ENCODE data around the gene ADAMTS17. TPM values are rescaled to one million over a fixed set of nuclear protein-coding genes. Genes with fewer than 3 reads are reported as not detected.

The ADAMTS17 gene
- total and polyA plus RNA-seq, 4 donors: 0.28 to 46.9 (median 9.1) TPM

DNA sequence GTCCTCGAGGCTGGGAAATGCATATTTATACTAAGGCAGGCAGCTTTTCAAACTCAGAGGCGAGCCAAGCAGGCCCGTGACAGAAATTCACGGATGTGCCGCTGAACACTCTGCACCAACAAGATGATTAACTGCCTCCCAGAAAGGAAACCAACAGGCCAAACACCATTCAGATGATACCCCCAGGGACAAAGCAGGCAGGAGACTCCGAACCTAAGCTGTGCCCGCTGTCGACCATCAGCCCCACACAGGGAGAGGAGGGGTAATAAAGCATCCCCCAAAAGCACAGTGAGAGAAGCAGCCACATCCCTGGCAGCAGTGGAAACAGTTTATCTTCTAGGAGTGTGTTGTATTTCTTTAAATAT is 31.8 kb downstream of the ADAMTS17 start:
- Histone ChIP-seq H3K4me3 (ENCODE audit: low read depth in 1 of 3, low read length in 3 of 3) (no peak overlapping the region), H3K36me3 (ENCODE audit: control insufficient read depth in 4 of 4, insufficient read depth in 3 of 4, low read depth in 1 of 4, low read length in 3 of 4) (peaks cover 0 to 16% (median 5%) of the 10 kb centered on the region in 4 donors), H3K9me3 (ENCODE audit: control insufficient read depth in 4 of 4, low read length in 3 of 4) (no peaks in the 10 kb centered on the region), H3K9ac (ENCODE audit: low read depth in 1 of 2, low read length in 2 of 2) (no peak overlapping the region), H3K4me1 (ENCODE audit: control insufficient read depth in 4 of 4, insufficient read depth in 4 of 4, low read length in 3 of 4) (no peaks in the 10 kb centered on the region), H3K27ac (ENCODE audit: low read depth in 1 of 2, low read length in 2 of 2) (no peak overlapping the region), H3K27me3 (ENCODE audit: control insufficient read depth in 4 of 4, insufficient read depth in 4 of 4, low read length in 3 of 4) (no peaks in the 10 kb centered on the region)
- WGBS: 71% methylated on average over 8 of the region's 8 CpGs
- no peak for DNase-seq (ENCODE audit: low spot score)
- TF ChIP-seq, protein P1, sequence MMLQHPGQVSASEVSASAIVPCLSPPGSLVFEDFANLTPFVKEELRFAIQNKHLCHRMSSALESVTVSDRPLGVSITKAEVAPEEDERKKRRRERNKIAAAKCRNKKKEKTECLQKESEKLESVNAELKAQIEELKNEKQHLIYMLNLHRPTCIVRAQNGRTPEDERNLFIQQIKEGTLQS (IDR thresholded peaks at IDR 0.05): no peak
- no peak for TF ChIP-seq MAX (IDR thresholded peaks at IDR 0.05)
- no peak for TF ChIP-seq JUND (IDR thresholded peaks at IDR 0.05)
- TF ChIP-seq HNF4G (IDR thresholded peaks at IDR 0.05): no peak
- no peak for TF ChIP-seq EGR1 (IDR thresholded peaks at IDR 0.05; ENCODE audit: low read depth in 2 of 2)
- no peak for TF ChIP-seq TAF1 (conservative IDR thresholded peaks at IDR 0.05)
- no peak for TF ChIP-seq FOXA1 (IDR thresholded peaks at IDR 0.05)
- TF ChIP-seq GABPA (IDR thresholded peaks at IDR 0.05 in 1 of 2, conservative IDR thresholded peaks at IDR 0.05 in 1 of 2): no peak
- TF ChIP-seq HNF4A (conservative IDR thresholded peaks at IDR 0.05): no peak
- TF ChIP-seq RAD21 (IDR thresholded peaks at IDR 0.05): no peak
- TF ChIP-seq FOXA2 (IDR thresholded peaks at IDR 0.05): no peak
- TF ChIP-seq NR2F2 (IDR thresholded peaks at IDR 0.05): no peak
- TF ChIP-seq YY1 (IDR thresholded peaks at IDR 0.05): no peak

DNA sequence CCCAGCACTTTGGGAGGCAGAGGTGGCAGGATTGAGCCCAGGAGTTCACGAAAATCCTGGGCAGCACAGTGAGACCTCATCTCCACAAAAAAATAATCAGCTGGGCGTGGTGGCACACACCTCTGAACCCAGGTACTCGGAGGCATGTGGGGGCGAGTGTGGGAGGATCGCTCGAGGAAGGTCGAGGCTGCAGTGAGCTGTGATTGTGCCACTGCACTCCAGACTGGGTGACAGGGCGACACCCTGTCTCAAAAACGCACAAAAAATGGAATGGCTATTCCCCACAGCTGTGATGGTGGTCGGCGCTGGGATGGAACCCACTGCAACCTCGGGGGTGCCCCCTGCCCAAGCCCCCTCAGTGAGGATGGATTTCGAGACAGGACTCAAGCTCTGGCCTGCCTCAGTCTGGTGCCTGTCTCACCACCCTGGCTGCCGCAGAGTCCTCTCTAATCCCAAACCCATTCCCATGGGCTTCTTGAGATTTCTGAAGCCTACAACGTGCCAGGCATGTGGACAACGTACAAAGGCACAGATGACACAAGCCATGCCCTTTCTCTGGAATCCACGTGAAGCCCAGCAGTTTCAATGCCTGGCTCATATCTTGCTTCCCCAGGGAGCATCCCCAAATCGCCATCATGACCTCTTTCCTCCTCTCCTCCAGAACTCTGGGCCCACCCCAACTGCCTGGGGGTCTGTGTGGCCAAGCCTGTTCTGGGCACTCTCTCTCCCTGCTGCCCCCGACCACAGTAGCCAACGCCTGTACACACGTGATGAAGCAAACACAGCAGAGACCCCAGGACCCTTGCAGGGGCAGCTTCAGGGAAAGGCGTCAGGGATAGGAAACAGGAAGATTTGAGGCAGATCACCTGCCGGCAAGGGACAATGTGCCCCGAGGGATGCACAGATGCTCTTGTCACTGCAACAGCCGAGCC is 32.4 kb downstream of the ADAMTS17 start:
- Histone ChIP-seq H3K27ac (ENCODE audit: low read depth in 1 of 2, low read length in 2 of 2) (no peak overlapping the region), H3K4me1 (ENCODE audit: control insufficient read depth in 4 of 4, insufficient read depth in 4 of 4, low read length in 3 of 4) (no peaks in the 10 kb centered on the region), H3K9me3 (ENCODE audit: control insufficient read depth in 4 of 4, low read length in 3 of 4) (no peaks in the 10 kb centered on the region), H3K9ac (ENCODE audit: low read depth in 1 of 2, low read length in 2 of 2) (no peak overlapping the region), H3K4me3 (ENCODE audit: low read depth in 1 of 3, low read length in 3 of 3) (no peak overlapping the region), H3K36me3 (ENCODE audit: control insufficient read depth in 4 of 4, insufficient read depth in 3 of 4, low read depth in 1 of 4, low read length in 3 of 4) (peaks cover 0 to 12% (median 5%) of the 10 kb centered on the region in 4 donors), H3K27me3 (ENCODE audit: control insufficient read depth in 4 of 4, insufficient read depth in 4 of 4, low read length in 3 of 4) (no peaks in the 10 kb centered on the region)
- TF ChIP-seq MAX (IDR thresholded peaks at IDR 0.05) (no peak), TAF1 (conservative IDR thresholded peaks at IDR 0.05) (no peak), GABPA (IDR thresholded peaks at IDR 0.05 in 1 of 2, conservative IDR thresholded peaks at IDR 0.05 in 1 of 2) (no peak), SP1 (IDR thresholded peaks at IDR 0.05) (no peak), ZBTB33 (IDR thresholded peaks at IDR 0.05) (no peak), YY1 (IDR thresholded peaks at IDR 0.05) (no peak), HNF4A (conservative IDR thresholded peaks at IDR 0.05) (no peak)
- DNase-seq (ENCODE audit: low spot score): no peak
- 88% methylated on average over 25 of the region's 25 CpGs for WGBS

GRCh38 chr15:100308608-100309007 is 33.2 kb downstream of the ADAMTS17 start:
- DNase-seq (ENCODE audit: low spot score): no peak
- no peak overlapping the region for H3K27ac ChIP-seq (ENCODE audit: low read depth in 1 of 2, low read length in 2 of 2)
- WGBS: 92% methylated on average over 4 of the region's 4 CpGs
- no peak overlapping the region for H3K4me3 ChIP-seq (ENCODE audit: low read depth in 1 of 3, low read length in 3 of 3)
- no peaks in the 10 kb centered on the region for H3K27me3 ChIP-seq (ENCODE audit: control insufficient read depth in 4 of 4, insufficient read depth in 4 of 4, low read length in 3 of 4)
- H3K9ac ChIP-seq (ENCODE audit: low read depth in 1 of 2, low read length in 2 of 2): no peak overlapping the region
- TF ChIP-seq, protein P2, sequence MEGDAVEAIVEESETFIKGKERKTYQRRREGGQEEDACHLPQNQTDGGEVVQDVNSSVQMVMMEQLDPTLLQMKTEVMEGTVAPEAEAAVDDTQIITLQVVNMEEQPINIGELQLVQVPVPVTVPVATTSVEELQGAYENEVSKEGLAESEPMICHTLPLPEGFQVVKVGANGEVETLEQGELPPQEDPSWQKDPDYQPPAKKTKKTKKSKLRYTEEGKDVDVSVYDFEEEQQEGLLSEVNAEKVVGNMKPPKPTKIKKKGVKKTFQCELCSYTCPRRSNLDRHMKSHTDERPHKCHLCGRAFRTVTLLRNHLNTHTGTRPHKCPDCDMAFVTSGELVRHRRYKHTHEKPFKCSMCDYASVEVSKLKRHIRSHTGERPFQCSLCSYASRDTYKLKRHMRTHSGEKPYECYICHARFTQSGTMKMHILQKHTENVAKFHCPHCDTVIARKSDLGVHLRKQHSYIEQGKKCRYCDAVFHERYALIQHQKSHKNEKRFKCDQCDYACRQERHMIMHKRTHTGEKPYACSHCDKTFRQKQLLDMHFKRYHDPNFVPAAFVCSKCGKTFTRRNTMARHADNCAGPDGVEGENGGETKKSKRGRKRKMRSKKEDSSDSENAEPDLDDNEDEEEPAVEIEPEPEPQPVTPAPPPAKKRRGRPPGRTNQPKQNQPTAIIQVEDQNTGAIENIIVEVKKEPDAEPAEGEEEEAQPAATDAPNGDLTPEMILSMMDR (IDR thresholded peaks at IDR 0.05; ENCODE audit: low read depth, low read length, missing input control): no peak
- TF ChIP-seq FOXA1 (IDR thresholded peaks at IDR 0.05): no peak
- TF ChIP-seq GABPA (IDR thresholded peaks at IDR 0.05 in 1 of 2, conservative IDR thresholded peaks at IDR 0.05 in 1 of 2): no peak
- TF ChIP-seq TAF1 (conservative IDR thresholded peaks at IDR 0.05): no peak
- TF ChIP-seq HNF4A (conservative IDR thresholded peaks at IDR 0.05): no peak
- no peak for TF ChIP-seq FOXA2 (IDR thresholded peaks at IDR 0.05)
- no peak for TF ChIP-seq RAD21 (IDR thresholded peaks at IDR 0.05)
- no peak for TF ChIP-seq MAX (IDR thresholded peaks at IDR 0.05)
- no peaks in the 10 kb centered on the region for H3K4me1 ChIP-seq (ENCODE audit: control insufficient read depth in 4 of 4, insufficient read depth in 4 of 4, low read length in 3 of 4)
- no peaks in the 10 kb centered on the region for H3K9me3 ChIP-seq (ENCODE audit: control insufficient read depth in 4 of 4, low read length in 3 of 4)
- peaks cover 0 to 12% (median 5%) of the 10 kb centered on the region in 4 donors for H3K36me3 ChIP-seq (ENCODE audit: control insufficient read depth in 4 of 4, insufficient read depth in 3 of 4, low read depth in 1 of 4, low read length in 3 of 4)
